Bronchial epithelial cell (primary cell): ENCODE measurements around the gene ZNF816. TPM values are rescaled to one million over a fixed set of nuclear protein-coding genes. Genes with fewer than 3 reads are reported as not detected.

Experiments used
- DNase-seq: peaks from one replicate; pipeline ENCODE4 v3.0.0-alpha.2; 2010; ENCODE audit warnings: low read depth
- FAIRE-seq: peaks from 2 replicates; lab custom pipeline; 2011; peaks lifted over from hg19 to GRCh38; lab: Jason Lieb, UNC
- H3K27me3 ChIP-seq: 2 replicates; pipeline ENCODE4 v1.5.1; 2011; ENCODE audit warnings: low read length; ENCODE audit not compliant: control insufficient read depth, insufficient read depth
- H3K36me3 ChIP-seq: 2 replicates; pipeline ENCODE4 v1.5.1; 2011; ENCODE audit warnings: low read length; ENCODE audit not compliant: control insufficient read depth, insufficient read depth
- H3K4me3 ChIP-seq: 2 replicates; pipeline ENCODE4 v1.5.1; 2011; ENCODE audit warnings: mild to moderate bottlenecking, low read depth, low read length, control low read depth
- CTCF ChIP-seq: IDR thresholded peaks from 2 replicates; pipeline ENCODE4 v1.5.1; 2011; ENCODE audit warnings: mild to moderate bottlenecking, moderate library complexity, low read length, control low read depth, inconsistent platforms; ENCODE audit not compliant: insufficient read depth, severe bottlenecking
- total RNA-seq: library from RNA; depleted of rRNA; stranded (reverse); fragments of >200 nt; gene quantifications from 2 replicates; pipeline ENCODE4 v1.2.1, GENCODE V29; 2014

The ZNF816 gene
- total RNA-seq, 1 donor from 2014 or later: 24.0 TPM

DNA sequence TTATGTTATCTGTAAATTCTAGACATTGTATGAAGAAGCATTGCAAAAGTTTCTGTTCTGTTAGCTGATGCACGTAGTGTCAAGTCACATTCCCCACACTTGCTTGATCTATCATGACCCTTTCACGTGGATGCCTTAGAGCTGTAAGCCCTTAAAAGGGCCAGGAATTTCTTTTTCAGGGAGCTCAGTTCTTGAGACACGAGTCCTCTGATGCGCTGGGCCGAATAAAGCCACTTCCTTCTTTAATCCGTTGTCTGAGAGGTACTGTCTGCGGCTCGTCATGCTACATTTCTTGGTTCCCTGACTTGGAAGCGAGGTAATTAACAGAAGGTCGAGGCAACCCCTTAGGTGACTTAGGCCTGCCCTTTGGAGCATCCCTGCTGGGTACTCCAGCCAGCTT, 5.8 kb downstream of the ZNF816 start:
- H3K36me3 ChIP-seq: peaks cover 9% of the 10 kb centered on the region
- H3K27me3 ChIP-seq: no peaks in the 10 kb centered on the region
- no peak overlapping the region for H3K4me3 ChIP-seq
- FAIRE-seq (no peak), DNase-seq (no peak)
- no peak for TF ChIP-seq CTCF

GRCh38 chr19:52949422-52949821, 13.3 kb downstream of the ZNF816 start:
- H3K27me3 ChIP-seq: no peaks in the 10 kb centered on the region
- no peak for TF ChIP-seq CTCF
- no peak overlapping the region for H3K4me3 ChIP-seq
- DNase-seq (no peak), FAIRE-seq (no peak)
- H3K36me3 ChIP-seq: peaks cover 5% of the 10 kb centered on the region

- no peak overlapping the region for H3K4me3 ChIP-seq
- no peak for TF ChIP-seq CTCF
- DNase-seq: no peak
- no peaks in the 10 kb centered on the region for H3K27me3 ChIP-seq
- no peak for FAIRE-seq
- peaks cover 4% of the 10 kb centered on the region for H3K36me3 ChIP-seq
These were observed 14.5 kb downstream of the ZNF816 start for GRCh38 chr19:52948025-52948770.

DNA sequence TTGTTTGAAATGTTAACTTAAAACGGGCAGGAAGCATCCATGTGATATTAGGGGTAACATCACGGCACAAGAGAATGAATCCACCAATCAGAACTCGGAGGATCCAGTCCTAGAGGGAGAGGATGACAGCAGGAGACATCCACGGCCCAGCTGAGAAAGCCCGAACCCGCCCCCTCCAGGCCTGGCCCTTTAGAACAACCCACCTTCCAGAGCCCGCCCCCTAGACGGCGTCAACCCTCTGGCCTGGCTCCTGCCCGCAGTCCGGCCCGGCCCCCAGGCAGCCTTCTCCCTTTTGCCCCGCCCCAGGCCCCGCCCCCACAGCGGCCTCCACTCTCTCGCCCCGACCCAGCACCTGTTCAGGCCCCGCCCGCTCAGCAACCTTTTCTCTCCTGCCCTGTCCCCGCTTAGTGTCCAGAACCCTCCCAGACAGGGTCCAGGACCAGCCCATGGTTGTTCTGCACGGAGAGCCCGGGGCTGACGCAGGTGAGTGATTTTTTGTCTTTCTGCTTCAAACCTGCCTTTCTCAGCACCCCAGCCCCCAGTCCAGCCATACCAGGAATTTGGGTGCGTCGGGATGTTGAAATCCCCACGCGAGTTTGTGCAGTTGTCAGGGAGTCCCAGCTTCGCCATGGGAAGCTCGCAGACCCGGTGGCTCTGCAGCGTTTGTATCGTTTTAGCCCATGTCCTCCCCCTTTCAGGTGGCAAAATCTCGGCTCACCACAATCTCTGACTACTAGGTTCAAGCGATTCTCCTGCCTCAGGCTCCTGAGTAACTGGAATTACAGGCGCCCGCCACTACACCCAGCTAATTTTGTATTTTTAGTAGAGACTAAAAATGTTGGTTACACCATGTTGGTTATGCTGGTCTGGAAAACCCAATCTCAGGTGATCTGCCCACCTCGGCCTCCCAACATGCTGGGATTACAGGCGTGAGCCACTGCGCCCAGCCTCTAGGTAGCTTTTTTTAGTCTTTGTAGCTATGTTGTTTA, 16.1 kb downstream of the ZNF816 start:
- no peak for DNase-seq

More for the DNA sequence above, 16.1 kb downstream of the ZNF816 start:
- no peak for TF ChIP-seq CTCF
- no peak for FAIRE-seq
- no peak overlapping the region for H3K4me3 ChIP-seq
- no peaks in the 10 kb centered on the region for H3K27me3 ChIP-seq
- peaks cover 1% of the 10 kb centered on the region for H3K36me3 ChIP-seq
